Liver (tissue), 4 donors: Measurements from ENCODE around the gene MAP6D1. TPM values are rescaled to one million over a fixed set of nuclear protein-coding genes. Genes with fewer than 3 reads are reported as not detected.

Experiments used
- polyA plus RNA-seq, 2 donors: library from polyadenylated mRNA; stranded (reverse) in 1 of 2; unstranded in 1 of 2; fragments of 200-250 nt in 1 of 2; fragments of >200 nt in 1 of 2; fragmentation: Nextera tagmentation in 1 of 2; extraction: Ambion mirVana in 1 of 2; gene quantifications; one replicate each; pipeline versions ENCODE4 v1.2.1 to v1.2.3, GENCODE V29; 2013 to 2015
- total RNA-seq, 2 donors: library from RNA; depleted of rRNA; stranded (reverse); fragments of >200 nt; gene quantifications; one replicate each; pipeline ENCODE4 v1.2.3, GENCODE V29; 2014
- donor health status: healthy.
- donor health status: healthy.
- donor health status: healthy.

MAP6D1 gene
- total and polyA plus RNA-seq, 4 donors: 0.06 to 0.33 (median 0.19) TPM; not detected in 1

Other genes starting within 250 kb of the MAP6D1 start
- 10 to 100 TPM; 20.6 to 81.8 TPM for gene KLHL24, start 190.0 kb downstream of the MAP6D1 start, total RNA-seq
- gene KLHL24, start 190.0 kb downstream of the MAP6D1 start, polyA plus RNA-seq: 10 to 100 TPM in 1 of 2 donors, 1 to 10 TPM in 1; 6.4 to 16.2 TPM
- gene YEATS2, start 127.8 kb downstream of the MAP6D1 start, total RNA-seq: 1 to 10 TPM; 6.4 to 9.4 TPM
- 1 to 10 TPM; 1.5 to 3.4 TPM for gene YEATS2, start 127.8 kb downstream of the MAP6D1 start, polyA plus RNA-seq
- gene PARL, start 59.3 kb upstream of the MAP6D1 start, total RNA-seq: 10 to 100 TPM; 16.1 to 23.3 TPM
- 10 to 100 TPM; 21.0 to 32.7 TPM for gene PARL, start 59.3 kb upstream of the MAP6D1 start, polyA plus RNA-seq
- 10 to 100 TPM; 12.5 to 35.7 TPM for gene ABCC5, start 192.3 kb upstream of the MAP6D1 start, total RNA-seq
- 1 to 10 TPM; 2.8 to 3.7 TPM for gene ABCC5, start 192.3 kb upstream of the MAP6D1 start, polyA plus RNA-seq
- gene HTR3D, start 206.2 kb upstream of the MAP6D1 start, total RNA-seq: not detected
- gene HTR3D, start 206.2 kb upstream of the MAP6D1 start, polyA plus RNA-seq: not detected
- not detected for gene HTR3C, start 227.5 kb upstream of the MAP6D1 start, total RNA-seq
- not detected for gene HTR3C, start 227.5 kb upstream of the MAP6D1 start, polyA plus RNA-seq